T-helper 1 cell treated with Interleukin-12 subunit alpha and Interleukin-12 subunit beta and Interleukin-4 antibody, amounts not matched to agents 30 ng/mL and 1 ng/mL, for 36 hours (primary cell): ENCODE measurements around the gene LMBRD2. TPM values are rescaled to one million over a fixed set of nuclear protein-coding genes. Genes with fewer than 3 reads are reported as not detected.
"Not testable (repeated sequence)": the region's sequence is repeated elsewhere in the genome, so short reads cannot be mapped to it uniquely, and the experiment has no call there.

Experiments used
- intact Hi-C: fragments of 100-400 bp; cut with micrococcal nuclease; formaldehyde crosslinking; loops from one replicate; pipeline ENCODE4 v1.15.1; 2024
- total RNA-seq: library from RNA; stranded (reverse); gene quantifications from 2 replicates; pipeline ENCODE4 v1.2.3, GENCODE V29; 2022

Gene LMBRD2
- 10.3 and 13.4 TPM in 2 replicates for total RNA-seq

DNA sequence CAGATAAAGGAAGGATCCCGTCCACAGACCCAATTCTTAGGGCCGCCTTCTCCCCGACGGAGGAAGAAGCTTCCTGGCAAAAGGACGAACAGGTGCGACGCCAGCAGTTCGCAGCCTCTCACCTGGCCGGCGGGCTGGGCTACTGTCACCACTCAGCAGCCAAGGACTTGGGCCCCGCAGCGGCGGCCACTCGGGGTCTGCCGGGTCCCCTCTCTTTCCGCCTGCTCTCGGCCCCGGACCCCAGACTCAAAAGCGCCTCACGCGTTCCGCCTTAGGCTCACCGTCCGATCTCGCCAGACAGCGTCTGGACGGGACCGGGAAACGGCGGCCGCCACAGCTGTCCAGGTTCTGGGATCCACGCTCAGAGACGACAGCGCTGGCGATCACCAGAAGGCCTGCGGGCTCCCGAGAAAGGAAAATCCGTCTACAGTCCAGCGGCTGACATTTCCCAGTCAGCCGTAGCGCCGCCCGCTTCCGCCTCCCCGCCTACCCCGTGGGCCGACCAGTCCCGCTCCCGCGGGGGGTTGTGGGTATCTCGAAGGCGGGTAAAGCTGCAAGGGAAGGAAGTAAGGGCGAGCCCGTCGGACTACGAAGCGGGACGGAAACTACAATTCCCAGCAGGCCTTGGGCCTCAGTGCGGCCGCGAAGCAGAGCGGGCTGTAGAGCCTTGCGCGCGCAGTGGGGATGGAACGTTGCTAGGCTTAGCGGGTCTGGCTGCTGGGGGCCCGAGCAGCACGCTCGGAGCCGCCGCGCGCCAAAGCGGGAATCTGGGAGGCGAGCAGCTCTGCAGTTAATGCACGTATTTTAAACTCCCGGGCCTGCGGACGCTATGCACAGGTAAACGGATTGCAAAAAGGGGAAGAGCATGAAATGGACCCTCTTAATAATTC lies at the start of gene LMBRD2, which contains the start of gene SKP2:
Gene LMBRD2, minus strand, starts transcription at position 454 of the 890 bp plus-strand sequence. CDS start 8,538 bp downstream, outside the sequence.
Gene SKP2, plus strand, starts transcription at position 678 of the 890 bp plus-strand sequence. Its CDS starts 152 bp downstream, at position 830.
- intact Hi-C loops: loop anchor here (1.0 to 5.0 kb wide), 16 partner anchors 49 to 1571 kb away; partner anchors contain the start of genes BRIX1, DNAJC21, IL7R and NIPBL

DNA sequence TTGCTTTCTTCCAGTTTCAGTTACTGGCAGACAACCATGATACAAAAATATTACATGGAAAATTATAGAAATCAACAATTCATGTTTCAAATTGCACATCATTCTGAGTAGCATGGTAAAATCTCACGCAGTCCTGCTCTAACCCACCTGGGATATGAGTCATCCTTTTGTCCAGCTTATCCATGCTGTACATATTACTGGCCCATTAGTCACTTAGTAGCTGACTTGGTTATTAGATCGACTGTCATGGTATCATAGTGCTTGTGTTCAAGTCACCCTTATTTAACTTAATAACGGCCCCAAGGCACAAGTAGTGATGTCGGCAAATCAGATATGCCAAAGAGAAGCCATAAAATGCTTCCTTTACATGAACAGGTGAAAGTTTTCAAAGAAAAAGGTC lies 48.8 kb upstream of the LMBRD2 start:
- intact Hi-C loops: loop anchor here (1.0 kb wide), 1 partner anchor 48 kb away; the partner anchor contains the start of gene SKP2

- intact Hi-C loops: loop anchor here (1.0 kb wide), 1 partner anchor 47 kb away; the partner anchor contains the start of gene SKP2
Measured at GRCh38 chr5:36199620-36200019, 47.9 kb upstream of the LMBRD2 start.

DNA sequence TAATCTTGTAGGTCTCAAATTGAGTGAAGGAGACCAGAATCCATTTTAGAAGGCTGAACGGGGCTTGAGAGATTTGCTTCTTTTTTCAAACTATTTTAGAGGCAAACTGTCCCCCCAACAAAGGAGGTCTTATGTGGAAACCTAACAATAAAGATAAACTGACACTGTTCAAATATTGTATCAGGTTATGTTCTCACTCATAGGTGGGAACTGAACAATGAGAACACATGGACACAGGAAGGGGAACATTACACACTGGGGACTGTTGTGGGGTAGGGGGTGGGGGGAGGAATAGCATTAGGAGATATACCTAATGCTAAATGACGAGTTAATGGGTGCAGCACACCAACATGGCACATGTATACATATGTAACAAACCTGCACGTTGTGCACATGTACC lies 47.1 kb upstream of the LMBRD2 start:
- intact Hi-C loops: not testable (repeated sequence)

GRCh38 chr5:36198281-36198680 lies 46.6 kb upstream of the LMBRD2 start:
- intact Hi-C loops: no loop called here

GRCh38 chr5:36193746-36194145 lies 42.1 kb upstream of the LMBRD2 start:
- intact Hi-C loops: no loop called here

- intact Hi-C loops: loop anchor here (2.0 kb wide), 1 partner anchor 28 kb away; no protein-coding TSS in a partner anchor
Measured at GRCh38 chr5:36184408-36184807, 32.7 kb upstream of the LMBRD2 start.

DNA sequence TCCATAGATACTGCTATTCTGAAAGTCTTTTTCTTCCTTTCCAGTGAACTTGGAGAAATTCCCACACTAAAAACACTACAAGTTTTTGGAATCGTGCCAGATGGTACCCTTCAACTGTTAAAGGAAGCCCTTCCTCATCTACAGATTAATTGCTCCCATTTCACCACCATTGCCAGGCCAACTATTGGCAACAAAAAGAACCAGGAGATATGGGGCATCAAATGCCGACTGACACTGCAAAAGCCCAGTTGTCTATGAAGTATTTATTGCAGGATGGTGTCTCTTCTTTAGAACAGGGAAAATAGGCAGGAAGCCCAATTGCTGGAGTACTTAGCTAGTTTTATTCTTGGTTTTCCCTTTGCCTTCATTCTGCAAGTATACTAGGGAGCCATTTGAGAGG lies 30.1 kb upstream of the LMBRD2 start:
- intact Hi-C loops: no loop called here

GRCh38 chr5:36180556-36181350 lies 29.1 kb upstream of the LMBRD2 start:
- intact Hi-C loops: no loop called here

- intact Hi-C loops: no loop called here
Measured at GRCh38 chr5:36179950-36180349, 28.3 kb upstream of the LMBRD2 start.

DNA sequence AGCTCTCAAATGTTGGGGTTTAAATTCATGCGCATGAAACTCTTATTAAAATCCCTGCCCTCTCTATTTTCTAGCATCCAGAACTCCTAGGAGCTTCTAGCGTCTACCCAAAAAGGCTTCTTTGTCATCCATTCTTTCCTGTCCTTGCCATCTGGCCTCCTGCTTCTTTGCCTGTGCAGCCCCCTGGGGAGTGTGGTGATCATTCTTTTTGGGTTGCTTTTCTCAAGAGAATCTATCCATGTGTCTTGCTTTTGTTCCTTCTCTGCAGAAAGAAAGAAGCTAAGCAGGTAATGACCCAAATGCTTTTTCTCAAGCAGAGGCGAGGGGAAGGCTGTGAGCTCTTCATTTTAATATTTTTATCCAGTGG lies 26.8 kb upstream of the LMBRD2 start:
- intact Hi-C loops: no loop called here

DNA sequence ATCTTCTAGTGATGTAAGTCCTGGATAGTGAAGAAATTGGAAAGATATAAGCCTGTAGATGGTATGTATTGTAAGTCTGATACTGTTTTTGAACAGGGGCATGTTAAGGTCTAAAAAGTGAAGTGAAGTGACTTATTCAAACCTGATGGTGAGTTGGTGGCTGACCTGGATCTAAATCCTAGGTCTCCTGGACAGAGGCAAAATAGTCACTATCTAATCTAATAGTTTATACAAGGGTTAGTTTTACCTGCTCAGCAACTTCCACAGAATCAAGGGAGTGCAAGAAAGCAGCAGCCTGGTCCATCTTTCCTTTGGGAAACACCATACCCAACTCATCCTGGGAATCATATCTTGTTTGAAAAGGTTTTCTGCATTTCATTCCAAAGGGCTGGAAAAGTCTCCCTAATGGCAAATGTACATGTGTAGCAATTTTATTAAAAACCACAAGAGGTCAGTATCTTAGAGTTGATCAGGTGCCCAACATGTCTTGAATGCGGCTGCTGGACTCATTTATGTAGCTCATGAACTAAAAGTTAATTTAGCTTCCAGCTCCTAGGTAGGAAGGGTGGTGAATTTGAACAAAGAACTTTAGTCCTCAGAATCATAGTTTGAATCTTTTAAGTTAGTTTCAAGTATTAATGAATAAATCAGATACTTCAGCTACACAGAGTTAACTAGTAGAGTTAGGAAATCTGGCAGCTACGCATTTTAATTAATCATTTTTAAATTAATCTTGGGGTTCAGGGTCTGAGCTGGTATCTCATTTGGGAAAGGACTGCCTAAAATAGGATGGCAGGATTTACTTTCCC lies 26.2 kb upstream of the LMBRD2 start:
- intact Hi-C loops: no loop called here

DNA sequence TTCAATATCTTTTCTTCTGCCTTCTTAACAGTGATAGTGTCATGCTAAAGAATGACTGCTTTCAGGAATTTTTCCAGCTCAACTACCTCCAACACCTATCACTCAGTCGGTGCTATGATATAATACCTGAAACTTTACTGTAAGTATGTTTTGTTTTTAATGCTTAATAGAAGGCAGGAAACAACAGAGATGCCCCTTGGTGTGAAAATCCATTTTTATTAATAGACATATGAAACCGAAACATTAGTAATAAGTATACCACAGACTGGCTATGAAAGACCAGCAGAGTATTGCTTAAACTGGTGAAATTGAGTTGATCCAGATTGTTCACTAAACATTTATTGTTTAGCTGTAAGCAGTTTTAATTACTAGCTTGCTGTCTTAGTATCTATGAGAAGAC lies 25.5 kb upstream of the LMBRD2 start:
- intact Hi-C loops: no loop called here

DNA sequence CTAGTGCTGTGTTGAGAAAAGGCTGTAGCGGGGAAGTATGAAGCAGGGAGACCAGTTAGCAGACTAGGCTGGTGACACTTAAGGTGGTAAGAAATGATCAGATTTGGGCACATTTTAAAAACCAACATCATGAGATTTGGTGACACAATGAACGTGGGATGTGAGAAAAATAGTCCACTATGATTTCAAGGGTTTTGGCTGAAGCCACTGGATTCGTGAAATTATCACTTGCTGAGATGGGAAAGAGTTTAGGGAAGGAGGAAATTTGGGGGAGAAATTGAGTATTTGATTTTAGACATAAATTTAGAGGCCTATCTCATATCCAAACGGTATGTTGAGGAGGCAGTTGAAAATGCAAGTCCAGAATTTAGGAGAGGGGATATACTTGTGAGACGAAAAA lies 23.4 kb upstream of the LMBRD2 start:
- intact Hi-C loops: no loop called here

- intact Hi-C loops: no loop called here
Measured at GRCh38 chr5:36174119-36174518, 22.4 kb upstream of the LMBRD2 start.

GRCh38 chr5:36173426-36173825 lies 21.7 kb upstream of the LMBRD2 start:
- intact Hi-C loops: no loop called here

- intact Hi-C loops: no loop called here
Measured at GRCh38 chr5:36172599-36172998, 20.9 kb upstream of the LMBRD2 start.

- intact Hi-C loops: no loop called here
Measured at GRCh38 chr5:36170832-36171424, 19.2 kb upstream of the LMBRD2 start.

GRCh38 chr5:36168737-36169136 lies 17.1 kb upstream of the LMBRD2 start:
- intact Hi-C loops: no loop called here

DNA sequence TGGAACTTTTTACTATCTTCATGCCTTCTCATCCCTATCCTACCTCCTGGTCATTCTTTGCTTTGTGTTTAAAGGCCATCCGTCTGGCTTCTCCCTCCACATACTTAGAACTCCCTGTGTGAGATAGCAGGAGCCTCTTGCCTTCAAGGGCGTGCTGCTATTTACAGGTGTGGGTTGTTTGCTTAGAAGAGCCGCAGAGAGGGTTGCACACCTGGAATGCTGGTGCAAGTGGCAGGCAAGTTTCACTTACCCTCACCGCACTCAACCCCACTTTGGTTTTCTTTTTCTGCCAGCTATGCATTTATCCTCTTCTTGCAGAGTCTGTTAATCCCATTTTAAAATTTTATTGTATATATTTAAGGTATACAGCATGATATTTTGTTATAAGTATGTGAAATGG lies 12.8 kb upstream of the LMBRD2 start:
- intact Hi-C loops: no loop called here
